GM10266 (cell line): ENCODE results near the gene LACC1.

Experiments
- DNase-seq: peaks from one replicate; pipeline ENCODE4 v3.0.0; 2012; ENCODE audit errors: extremely low spot score
- TF ChIP-seq, protein P1 (sequence below): IDR thresholded peaks from 2 replicates; pipeline ENCODE4 v1.5.1; 2012; ENCODE audit warnings: mild to moderate bottlenecking, low read depth; ENCODE audit not compliant: control insufficient read depth, insufficient read depth; ENCODE audit errors: missing control alignments

Gene LACC1

DNA sequence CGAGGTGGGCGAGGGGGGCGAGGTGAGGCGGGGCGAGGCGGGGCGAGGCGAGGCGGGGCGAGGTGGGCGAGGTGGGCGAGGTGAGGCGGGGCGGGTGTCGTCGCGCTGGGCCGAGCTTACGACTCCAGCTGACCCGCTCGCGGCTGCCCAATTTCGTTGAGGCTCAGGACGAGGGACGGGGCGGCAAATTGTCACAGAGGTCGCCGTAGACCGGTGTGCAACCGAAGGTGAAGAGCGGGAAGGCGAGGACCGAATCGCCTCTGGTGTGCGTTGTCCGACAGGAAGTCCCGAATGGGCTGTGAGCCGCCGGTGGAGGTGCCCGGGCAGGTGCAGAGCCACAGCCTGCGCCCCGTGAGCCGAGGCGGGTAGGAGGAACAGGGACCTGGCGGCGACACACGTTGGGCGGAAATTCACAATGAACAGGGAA is at the start of gene LACC1:
TSS of gene LACC1 (plus strand) at position 150 of the 427 bp plus-strand sequence. CDS start 1,082 bp downstream, outside the sequence.
- peak; percentile 59 for DNase-seq
- TF ChIP-seq, protein P1, sequence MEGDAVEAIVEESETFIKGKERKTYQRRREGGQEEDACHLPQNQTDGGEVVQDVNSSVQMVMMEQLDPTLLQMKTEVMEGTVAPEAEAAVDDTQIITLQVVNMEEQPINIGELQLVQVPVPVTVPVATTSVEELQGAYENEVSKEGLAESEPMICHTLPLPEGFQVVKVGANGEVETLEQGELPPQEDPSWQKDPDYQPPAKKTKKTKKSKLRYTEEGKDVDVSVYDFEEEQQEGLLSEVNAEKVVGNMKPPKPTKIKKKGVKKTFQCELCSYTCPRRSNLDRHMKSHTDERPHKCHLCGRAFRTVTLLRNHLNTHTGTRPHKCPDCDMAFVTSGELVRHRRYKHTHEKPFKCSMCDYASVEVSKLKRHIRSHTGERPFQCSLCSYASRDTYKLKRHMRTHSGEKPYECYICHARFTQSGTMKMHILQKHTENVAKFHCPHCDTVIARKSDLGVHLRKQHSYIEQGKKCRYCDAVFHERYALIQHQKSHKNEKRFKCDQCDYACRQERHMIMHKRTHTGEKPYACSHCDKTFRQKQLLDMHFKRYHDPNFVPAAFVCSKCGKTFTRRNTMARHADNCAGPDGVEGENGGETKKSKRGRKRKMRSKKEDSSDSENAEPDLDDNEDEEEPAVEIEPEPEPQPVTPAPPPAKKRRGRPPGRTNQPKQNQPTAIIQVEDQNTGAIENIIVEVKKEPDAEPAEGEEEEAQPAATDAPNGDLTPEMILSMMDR = no peak

DNA sequence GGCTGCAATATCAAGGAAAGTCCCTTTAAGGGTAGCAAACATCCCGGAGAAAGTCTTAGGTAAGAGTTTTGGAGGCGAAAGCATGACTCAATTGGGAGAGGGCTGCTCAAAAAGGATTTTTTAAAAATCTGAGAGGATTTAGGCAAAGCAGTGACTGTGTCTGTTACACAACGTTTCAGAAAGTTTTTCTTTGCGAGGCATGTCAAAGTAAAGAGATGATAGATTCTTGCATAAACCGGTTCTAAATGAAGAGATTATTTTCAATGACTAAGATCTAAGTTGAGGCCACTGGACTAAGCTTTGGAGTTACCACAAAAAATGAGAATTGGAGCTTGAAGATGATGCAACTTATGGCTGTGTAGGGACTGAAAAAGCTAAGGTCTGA is 49.2 kb upstream of the LACC1 start:
- TF ChIP-seq, protein P1 = no peak

DNA sequence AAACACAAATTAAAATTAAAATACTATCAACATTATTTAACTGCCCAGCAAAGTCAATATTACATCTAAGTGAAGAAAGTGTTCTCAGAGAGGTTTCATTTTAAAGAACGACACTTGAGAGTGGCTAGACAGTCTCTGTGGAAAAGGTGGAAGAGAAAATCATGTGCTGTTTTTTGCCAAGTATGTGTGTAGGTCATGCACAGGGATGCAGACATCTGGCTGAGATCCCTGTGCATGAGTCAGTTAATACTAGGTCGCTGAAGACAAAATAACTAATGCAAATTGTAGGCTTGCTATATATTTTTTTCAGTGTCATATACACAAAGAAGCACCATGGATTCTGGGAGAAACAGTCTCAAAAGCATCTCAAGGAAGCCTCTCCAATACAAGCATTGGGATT is 48.6 kb upstream of the LACC1 start:
- DNase-seq = no peak
- TF ChIP-seq, protein P1 = no peak

More for the DNA sequence above, 49.2 kb upstream of the LACC1 start:
- no peak for DNase-seq

DNA sequence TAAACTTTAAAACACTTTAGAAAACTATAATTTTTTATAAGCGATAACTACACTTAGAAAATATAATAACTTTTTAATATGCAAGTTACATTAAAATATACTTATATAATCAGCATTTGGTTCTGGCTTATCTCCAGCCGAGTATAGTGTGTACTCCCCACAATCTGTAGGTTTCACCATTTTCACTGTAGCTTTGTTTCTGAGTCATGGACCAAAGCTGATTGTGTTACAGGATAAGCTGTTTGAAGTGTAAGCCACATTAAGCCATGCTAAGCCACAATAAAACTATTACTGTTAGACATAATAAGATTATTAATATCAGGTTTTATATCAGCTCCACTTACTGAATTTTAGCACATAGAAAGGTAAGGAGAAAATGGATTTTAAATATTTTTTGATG is 44.0 kb upstream of the LACC1 start:
- TF ChIP-seq, protein P1 = no peak

DNA sequence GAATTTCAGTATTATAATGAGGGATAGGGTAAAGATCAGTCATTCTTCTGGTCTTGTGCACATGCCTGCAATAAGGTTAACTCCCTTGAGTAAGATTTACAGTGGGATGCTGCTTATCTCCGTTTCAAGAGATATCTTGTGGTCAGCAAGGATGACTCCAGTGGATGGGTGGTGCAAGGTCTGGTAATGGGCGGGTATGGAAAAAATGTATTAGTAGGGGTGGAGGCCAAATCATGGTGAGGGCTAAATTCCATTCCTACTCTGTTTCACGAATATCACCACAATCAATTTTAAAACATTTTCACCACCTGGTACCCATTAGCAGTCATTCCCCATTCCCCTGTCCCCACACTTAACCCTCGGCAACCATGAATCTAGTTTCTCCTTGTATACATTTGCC is 40.8 kb upstream of the LACC1 start:
- TF ChIP-seq, protein P1 = no peak
- DNase-seq = no peak

More for the DNA sequence above, 44.0 kb upstream of the LACC1 start:
- DNase-seq = no peak

DNA sequence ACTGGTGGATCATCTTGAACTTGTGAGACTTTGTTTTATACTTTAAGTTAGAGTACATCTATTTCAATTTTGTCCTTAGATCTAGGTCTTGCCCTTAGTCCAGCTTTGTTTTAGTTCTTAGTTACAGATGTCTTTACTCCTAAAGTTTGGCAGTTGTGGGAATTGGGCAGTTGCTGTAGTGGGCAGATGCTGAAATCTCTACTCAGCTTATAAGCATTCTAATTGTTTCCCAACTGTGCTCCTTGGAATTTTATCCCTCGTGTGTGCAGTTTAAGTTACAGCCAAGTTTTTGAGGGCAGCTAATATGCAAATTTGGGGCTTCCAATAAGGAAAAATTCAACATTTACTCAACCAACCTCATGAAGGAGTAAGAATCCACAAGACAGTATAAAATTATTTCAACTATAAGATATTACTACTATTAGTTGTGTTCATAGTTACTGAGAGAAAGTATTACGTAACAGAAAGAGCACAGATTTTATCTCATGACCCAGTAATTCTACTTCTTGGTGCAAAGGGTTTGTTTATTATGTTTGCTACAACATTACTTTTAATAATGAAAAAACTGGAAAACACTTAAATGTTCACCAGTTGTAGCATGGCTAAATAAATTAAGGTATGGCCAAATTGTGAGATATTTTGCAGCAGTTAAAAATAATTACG is 33.1 kb upstream of the LACC1 start:
- no peak for DNase-seq
- TF ChIP-seq, protein P1 = no peak

DNA sequence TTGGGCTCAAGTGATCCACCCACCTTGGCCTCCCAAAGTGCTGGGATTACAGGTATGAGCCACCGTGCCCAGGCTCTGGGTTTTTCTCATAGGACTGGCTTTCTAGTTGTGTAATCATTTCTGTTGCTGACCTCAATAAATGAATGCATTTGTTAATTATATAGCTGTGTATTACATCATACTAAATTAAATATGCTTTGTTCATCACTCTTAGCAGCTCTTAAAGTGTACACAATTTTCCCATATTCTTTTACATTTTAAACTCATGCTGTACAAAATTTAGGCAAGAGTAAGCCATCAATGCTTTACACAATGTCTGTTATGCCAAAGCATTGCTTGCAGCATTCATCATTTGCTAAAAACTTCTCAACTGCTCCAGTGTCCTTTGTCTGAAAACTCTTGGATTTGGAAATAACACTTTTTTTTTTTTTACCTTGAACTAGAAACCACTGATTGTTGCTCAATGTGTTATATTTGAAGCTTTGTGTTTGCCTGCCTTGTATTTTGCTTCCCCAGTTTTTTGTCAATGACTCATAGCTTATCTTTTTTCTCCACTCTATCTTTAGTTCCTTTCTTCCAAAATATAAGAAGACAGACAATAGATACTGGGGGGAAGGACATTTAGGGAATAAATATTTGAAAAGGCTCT is 31.6 kb upstream of the LACC1 start:
- no peak for DNase-seq

More for the DNA sequence above, 31.6 kb upstream of the LACC1 start:
- TF ChIP-seq, protein P1 = no peak
